NCI-H1694 (cell line): ENCODE results near the gene ABHD17C.
"Not testable (repeated sequence)": the region's sequence is repeated elsewhere in the genome, so short reads cannot be mapped to it uniquely, and the experiment has no call there.

Experiments
- DNase-seq: peaks from one replicate; lab custom pipeline; 2025; lab: John Stamatoyannopoulos, UW

The ABHD17C gene

GRCh38 chr15:80695099-80695910 is at the start of gene ABHD17C:
Gene ABHD17C, plus strand, starts transcription at chr15:80695310. Its CDS starts 120 bp downstream, at chr15:80695430.
- no peak for DNase-seq

GRCh38 chr15:80645494-80646065 is 49.5 kb upstream of the ABHD17C start:
- no peak for DNase-seq

- not testable (repeated sequence) for DNase-seq
Observed at GRCh38 chr15:80647424-80647823, 47.7 kb upstream of the ABHD17C start.

GRCh38 chr15:80654299-80654698 is 40.8 kb upstream of the ABHD17C start:
- no peak for DNase-seq

- DNase-seq = no peak
Observed at GRCh38 chr15:80659375-80659774, 35.7 kb upstream of the ABHD17C start.

GRCh38 chr15:80660119-80660518 is 35.0 kb upstream of the ABHD17C start:
- DNase-seq = no peak

- no peak for DNase-seq
Observed at GRCh38 chr15:80662129-80662528, 33.0 kb upstream of the ABHD17C start.

GRCh38 chr15:80662757-80663553 is 32.2 kb upstream of the ABHD17C start:
- DNase-seq = no peak

GRCh38 chr15:80665151-80665550 is 30.0 kb upstream of the ABHD17C start:
- DNase-seq = no peak

GRCh38 chr15:80667936-80668335 is 27.2 kb upstream of the ABHD17C start:
- no peak for DNase-seq

- no peak for DNase-seq
Observed at GRCh38 chr15:80668546-80669236, 26.4 kb upstream of the ABHD17C start.

GRCh38 chr15:80669663-80670273 is 25.3 kb upstream of the ABHD17C start:
- DNase-seq = no peak

GRCh38 chr15:80673561-80674244 is 21.4 kb upstream of the ABHD17C start:
- DNase-seq = no peak

- DNase-seq = no peak
Observed at GRCh38 chr15:80674245-80674614, 20.9 kb upstream of the ABHD17C start.

GRCh38 chr15:80677041-80677440 is 18.1 kb upstream of the ABHD17C start:
- DNase-seq = no peak

- no peak for DNase-seq
Observed at GRCh38 chr15:80679167-80679803, 15.8 kb upstream of the ABHD17C start.

GRCh38 chr15:80679804-80680175 is 15.3 kb upstream of the ABHD17C start:
- no peak for DNase-seq

GRCh38 chr15:80682201-80682600 is 12.9 kb upstream of the ABHD17C start:
- no peak for DNase-seq

GRCh38 chr15:80684697-80685096 is 10.4 kb upstream of the ABHD17C start:
- DNase-seq = no peak

GRCh38 chr15:80685628-80686027 is 9.5 kb upstream of the ABHD17C start:
- DNase-seq = no peak

GRCh38 chr15:80689294-80689693 is 5.8 kb upstream of the ABHD17C start:
- DNase-seq = no peak
